ENCODE results near the gene TOM1L2. TPM values are rescaled to one million over a fixed set of nuclear protein-coding genes. Genes with fewer than 3 reads are reported as not detected.

The TOM1L2 gene
- total RNA-seq, 1 experiment from 2014 or later, result 35.5 TPM

DNA sequence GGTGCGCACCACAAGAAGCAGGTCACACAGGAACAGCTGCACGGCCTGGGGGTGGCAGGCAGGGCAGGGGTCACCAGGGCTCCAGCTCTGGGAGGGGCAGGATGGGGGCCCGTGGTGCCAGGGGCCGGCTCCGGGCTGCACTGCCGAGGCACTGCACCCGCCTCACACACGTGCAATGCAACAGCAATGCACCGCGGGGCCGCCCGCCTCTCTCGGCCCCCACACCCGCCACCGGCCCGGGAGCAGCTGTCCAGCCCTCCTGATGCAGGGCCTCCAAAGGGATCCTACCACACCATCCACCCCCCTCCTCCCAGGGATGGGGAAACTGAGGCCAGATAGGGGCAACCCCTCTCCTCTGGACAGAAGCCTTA lies 158.5 kb downstream of the TOM1L2 start:
- DNase-seq, result no peak
- Mint-ChIP-seq H3K4me1 (ENCODE audit: low read depth, unreplicated experiment) (peaks cover 5% of the 10 kb centered on the region), H3K27me3 (ENCODE audit: insufficient read depth, unreplicated experiment) (no peaks in the 10 kb centered on the region), H3K4me3 (ENCODE audit: unreplicated experiment) (no peak overlapping the region), H3K36me3 (ENCODE audit: insufficient read depth, unreplicated experiment) (peaks cover 100% of the 10 kb centered on the region), H3K9me3 (ENCODE audit: unreplicated experiment) (no peaks in the 10 kb centered on the region), H3K27ac (ENCODE audit: unreplicated experiment) (no peak overlapping the region)
- CTCF ChIA-PET, result interaction anchor here (0.7 to 3.0 kb wide), 2 partner anchors 40 to 47 kb away, joined by 3 to 22 read pairs; no protein-coding TSS in a partner anchor
- Histone ChIP-seq H3K36me3 (ENCODE audit: control insufficient read depth, insufficient read depth, low read length) (peaks cover 19% of the 10 kb centered on the region), H3K27me3 (replicated peaks; ENCODE audit: control insufficient read depth, insufficient read depth, low read length) (no peaks in the 10 kb centered on the region), H3K4me3 (ENCODE audit: low read depth, low read length) (no peak overlapping the region), H3K4me1 (peaks cover 18% of the 10 kb centered on the region), H3K9me3 (no peaks in the 10 kb centered on the region)
- intact Hi-C loops (cut with micrococcal nuclease; ENCODE audit: unreplicated experiment), result loop anchor here (10.0 kb wide), 1 partner anchor 221 kb away; the partner anchor contains the start of genes ATPAF2 and GID4
- no TSS peak for BruUV-seq (replicated peaks)
- POLR2A ChIA-PET, result no interaction called here
- TF ChIP-seq, protein P1, sequence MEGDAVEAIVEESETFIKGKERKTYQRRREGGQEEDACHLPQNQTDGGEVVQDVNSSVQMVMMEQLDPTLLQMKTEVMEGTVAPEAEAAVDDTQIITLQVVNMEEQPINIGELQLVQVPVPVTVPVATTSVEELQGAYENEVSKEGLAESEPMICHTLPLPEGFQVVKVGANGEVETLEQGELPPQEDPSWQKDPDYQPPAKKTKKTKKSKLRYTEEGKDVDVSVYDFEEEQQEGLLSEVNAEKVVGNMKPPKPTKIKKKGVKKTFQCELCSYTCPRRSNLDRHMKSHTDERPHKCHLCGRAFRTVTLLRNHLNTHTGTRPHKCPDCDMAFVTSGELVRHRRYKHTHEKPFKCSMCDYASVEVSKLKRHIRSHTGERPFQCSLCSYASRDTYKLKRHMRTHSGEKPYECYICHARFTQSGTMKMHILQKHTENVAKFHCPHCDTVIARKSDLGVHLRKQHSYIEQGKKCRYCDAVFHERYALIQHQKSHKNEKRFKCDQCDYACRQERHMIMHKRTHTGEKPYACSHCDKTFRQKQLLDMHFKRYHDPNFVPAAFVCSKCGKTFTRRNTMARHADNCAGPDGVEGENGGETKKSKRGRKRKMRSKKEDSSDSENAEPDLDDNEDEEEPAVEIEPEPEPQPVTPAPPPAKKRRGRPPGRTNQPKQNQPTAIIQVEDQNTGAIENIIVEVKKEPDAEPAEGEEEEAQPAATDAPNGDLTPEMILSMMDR (IDR thresholded peaks at IDR 0.05; ENCODE audit: insufficient read depth in 1 of 2, low read depth in 1 of 2, low read length in 1 of 2, severe bottlenecking in 1 of 2, unreplicated experiment in 1 of 2), result no peak

DNA sequence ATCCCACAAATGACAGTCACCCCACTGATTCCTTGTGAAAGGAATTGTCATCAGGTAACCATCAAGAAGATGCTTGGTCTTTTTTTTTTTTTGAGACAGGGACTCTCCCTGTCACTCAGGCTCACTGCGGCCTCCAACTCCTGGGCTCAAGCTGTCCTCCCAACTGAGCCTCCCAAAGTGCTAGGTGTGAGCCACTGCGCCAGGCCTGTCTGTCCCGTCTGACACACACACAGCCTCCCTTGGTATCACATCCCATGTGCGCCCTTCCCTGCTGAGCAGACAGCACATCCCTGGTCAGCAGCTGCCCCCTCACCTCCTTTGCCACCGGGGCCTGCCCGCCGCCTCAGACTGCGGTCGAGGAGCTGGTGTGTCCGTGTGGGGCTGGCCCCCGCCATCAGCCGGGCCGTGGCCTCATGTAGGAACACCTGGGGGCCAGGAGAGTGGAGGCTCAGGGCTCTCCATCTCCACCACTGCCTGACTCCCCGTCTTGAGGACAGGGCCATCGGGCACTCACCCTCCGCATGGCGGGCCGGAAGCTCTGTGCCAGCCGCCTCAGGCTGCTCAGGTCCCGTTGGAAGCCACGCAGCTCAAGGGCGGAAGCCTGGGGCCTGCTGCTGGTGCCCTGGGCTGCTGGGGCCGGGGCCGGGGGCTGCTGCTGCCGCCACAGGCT lies 159.0 kb downstream of the TOM1L2 start:
- Histone ChIP-seq H3K4me3 (ENCODE audit: low read depth, low read length) (no peak overlapping the region), H3K4me1 (peaks cover 13% of the 10 kb centered on the region), H3K27me3 (replicated peaks; ENCODE audit: control insufficient read depth, insufficient read depth, low read length) (no peaks in the 10 kb centered on the region), H3K36me3 (ENCODE audit: control insufficient read depth, insufficient read depth, low read length) (peaks cover 15% of the 10 kb centered on the region), H3K9me3 (no peaks in the 10 kb centered on the region)
- no peak overlapping the region for H3K27ac Mint-ChIP-seq (ENCODE audit: unreplicated experiment)
- H3K9me3 Mint-ChIP-seq (ENCODE audit: unreplicated experiment), result no peaks in the 10 kb centered on the region
- peaks cover 99% of the 10 kb centered on the region for H3K36me3 Mint-ChIP-seq (ENCODE audit: insufficient read depth, unreplicated experiment)
- intact Hi-C loops (cut with micrococcal nuclease; ENCODE audit: unreplicated experiment), result loop anchor here (10.0 kb wide), 1 partner anchor 222 kb away; the partner anchor contains the start of genes ATPAF2 and GID4
- TF ChIP-seq, protein P1 (IDR thresholded peaks at IDR 0.05; ENCODE audit: insufficient read depth in 1 of 2, low read depth in 1 of 2, low read length in 1 of 2, severe bottlenecking in 1 of 2, unreplicated experiment in 1 of 2), result no peak
- H3K27me3 Mint-ChIP-seq (ENCODE audit: insufficient read depth, unreplicated experiment), result no peaks in the 10 kb centered on the region
- no TSS peak for BruUV-seq (replicated peaks)
- no peak overlapping the region for H3K4me3 Mint-ChIP-seq (ENCODE audit: unreplicated experiment)
- ChIA-PET POLR2A (interaction anchor here (1.9 kb wide), 1 partner anchor 23 kb away, joined by 10 read pairs; no protein-coding TSS in a partner anchor), CTCF (interaction anchor here (0.7 to 3.0 kb wide), 5 partner anchors 9 to 247 kb away, joined by 3 to 22 read pairs (median 4); no protein-coding TSS in a partner anchor)
- DNase-seq, result no peak
- H3K4me1 Mint-ChIP-seq (ENCODE audit: low read depth, unreplicated experiment), result no peaks in the 10 kb centered on the region

DNA sequence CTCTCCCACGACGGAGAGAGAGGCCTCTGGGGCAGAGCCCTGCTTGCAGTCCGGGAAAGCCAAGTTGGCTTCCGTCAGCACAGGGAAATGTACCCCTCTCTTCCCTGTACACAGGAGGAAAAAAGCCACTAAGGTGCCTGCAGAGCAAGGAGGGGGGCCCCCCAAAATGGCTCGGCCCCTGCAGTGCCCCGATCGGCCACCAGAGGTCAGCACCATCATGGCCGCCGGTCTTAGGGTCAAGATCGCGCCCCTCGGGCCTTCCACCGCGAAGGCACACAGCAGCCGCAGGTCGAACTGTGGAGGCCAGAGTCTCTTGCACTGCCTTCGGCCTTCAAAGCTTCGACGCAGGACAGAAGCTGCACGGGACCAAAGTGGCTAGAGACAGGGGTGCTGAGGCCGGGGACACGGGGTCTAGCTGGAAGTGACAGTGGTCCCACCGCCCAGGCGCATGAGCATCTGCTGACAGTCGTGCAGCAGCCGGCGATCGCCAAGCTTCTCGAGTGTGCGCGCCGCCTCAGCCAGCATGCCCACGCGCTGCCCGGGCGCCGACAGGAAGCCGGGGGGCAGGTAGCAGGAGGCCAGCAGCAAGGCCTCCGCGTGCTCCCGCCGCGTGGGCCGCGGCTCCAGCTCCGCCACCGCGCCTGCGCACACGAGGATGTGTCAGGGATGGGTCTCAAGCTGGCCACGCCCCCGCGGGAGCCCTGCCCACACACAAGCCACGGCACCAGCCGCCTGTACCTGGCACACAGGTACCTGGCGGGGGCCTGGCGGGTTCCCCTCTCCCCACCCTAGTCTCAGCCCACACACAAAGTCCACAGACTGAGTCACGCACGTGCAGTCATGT lies 159.8 kb downstream of the TOM1L2 start:
- Histone ChIP-seq H3K4me1 (peaks cover 12% of the 10 kb centered on the region), H3K9me3 (no peaks in the 10 kb centered on the region), H3K4me3 (ENCODE audit: low read depth, low read length) (no peak overlapping the region), H3K27me3 (replicated peaks; ENCODE audit: control insufficient read depth, insufficient read depth, low read length) (no peaks in the 10 kb centered on the region), H3K36me3 (ENCODE audit: control insufficient read depth, insufficient read depth, low read length) (peaks cover 14% of the 10 kb centered on the region)
- TF ChIP-seq, protein P1 (IDR thresholded peaks at IDR 0.05; ENCODE audit: insufficient read depth in 1 of 2, low read depth in 1 of 2, low read length in 1 of 2, severe bottlenecking in 1 of 2, unreplicated experiment in 1 of 2), result peak; percentile 96 to 99
- no peaks in the 10 kb centered on the region for H3K4me1 Mint-ChIP-seq (ENCODE audit: low read depth, unreplicated experiment)
- peak; percentile 66 to 85 for DNase-seq
- CTCF ChIA-PET, result interaction anchor here (0.7 to 3.0 kb wide), 6 partner anchors 10 to 247 kb away, joined by 3 to 22 read pairs (median 4); no protein-coding TSS in a partner anchor
- H3K36me3 Mint-ChIP-seq (ENCODE audit: insufficient read depth, unreplicated experiment), result peaks cover 99% of the 10 kb centered on the region
- H3K4me3 Mint-ChIP-seq (ENCODE audit: unreplicated experiment), result no peak overlapping the region
- POLR2A ChIA-PET, result interaction anchor here (1.9 kb wide), 1 partner anchor 24 kb away, joined by 10 read pairs; no protein-coding TSS in a partner anchor
- TSS peak; percentile 28 for BruUV-seq (replicated peaks)
- intact Hi-C loops (cut with micrococcal nuclease; ENCODE audit: unreplicated experiment), result loop anchor here (1.0 to 10.0 kb wide), 4 partner anchors 28 to 222 kb away; partner anchors contain the start of genes ATPAF2 and GID4
- no peaks in the 10 kb centered on the region for H3K9me3 Mint-ChIP-seq (ENCODE audit: unreplicated experiment)
- no peaks in the 10 kb centered on the region for H3K27me3 Mint-ChIP-seq (ENCODE audit: insufficient read depth, unreplicated experiment)
- peak overlapping the region; percentile 16 for H3K27ac Mint-ChIP-seq (ENCODE audit: unreplicated experiment)
